Parathyroid adenoma (tissue), 2 donors: ENCODE data around the gene TMEM250.

ENCODE experiments used
- H2AFZ ChIP-seq: fragments of 300-600 bp; sonication (generic); one replicate; pipeline ENCODE4 v1.7.0; 2017; ENCODE audit warnings: antibody characterized with exemption, mild to moderate bottlenecking
- H3K27ac ChIP-seq: fragments of 300-600 bp; sonication (generic); one replicate; pipeline ENCODE4 v1.7.0; 2017
- H3K27me3 ChIP-seq: fragments of 300-600 bp; sonication (generic); one replicate; pipeline ENCODE4 v1.7.0; 2017; ENCODE audit warnings: low read length; ENCODE audit not compliant: control insufficient read depth, insufficient read depth
- H3K36me3 ChIP-seq: fragments of 300-600 bp; sonication (generic); one replicate; pipeline ENCODE4 v1.7.0; 2017; ENCODE audit warnings: low read length; ENCODE audit not compliant: control insufficient read depth, insufficient read depth
- H3K4me1 ChIP-seq: fragments of 300-600 bp; sonication (generic); one replicate; pipeline ENCODE4 v1.7.0; 2017; ENCODE audit warnings: control low read depth
- H3K4me2 ChIP-seq: fragments of 300-600 bp; sonication (generic); one replicate; pipeline ENCODE4 v1.7.0; 2017; ENCODE audit warnings: low read length
- H3K4me3 ChIP-seq: fragments of 300-600 bp; sonication (generic); one replicate; pipeline ENCODE4 v1.7.0; 2017; ENCODE audit warnings: low read depth, low read length
- H3K79me2 ChIP-seq: fragments of 300-600 bp; sonication (generic); one replicate; pipeline ENCODE4 v1.7.0; 2017; ENCODE audit warnings: control low read depth
- H3K9ac ChIP-seq: fragments of 300-600 bp; sonication (generic); one replicate; pipeline ENCODE4 v1.7.0; 2017; ENCODE audit warnings: mild to moderate bottlenecking
- H3K9me3 ChIP-seq: fragments of 300-600 bp; sonication (generic); one replicate; pipeline ENCODE4 v1.7.0; 2017; ENCODE audit warnings: low read length; ENCODE audit not compliant: control insufficient read depth
- TF ChIP-seq, protein P1 (sequence below): fragments of 300-600 bp; sonication (generic); IDR thresholded peaks from one replicate; pipeline ENCODE4 v1.7.0; 2017; ENCODE audit warnings: antibody characterized with exemption, mild to moderate bottlenecking
- donor health status: primary hyperparathyroidism.

Gene TMEM250

DNA sequence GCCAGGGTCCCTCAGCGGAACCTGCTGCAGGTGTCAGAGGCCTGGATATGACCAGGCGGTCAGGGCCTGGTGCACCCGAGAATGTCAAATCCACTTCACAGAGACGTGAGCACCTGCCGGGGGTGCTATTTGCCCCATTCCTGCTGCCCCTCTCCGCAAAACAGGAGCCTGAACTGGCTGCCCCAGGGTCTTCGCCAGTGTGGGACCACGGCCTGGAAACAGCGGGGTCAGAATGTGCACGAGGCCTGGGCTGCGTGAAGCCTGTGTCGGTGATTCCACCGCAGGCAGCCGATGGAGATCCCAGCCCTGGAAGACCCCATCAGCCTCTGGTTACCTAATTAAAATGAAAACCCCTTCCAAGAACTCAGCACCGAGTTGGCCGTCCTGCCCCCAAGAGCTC is 41.2 kb upstream of the TMEM250 start:
- Histone ChIP-seq H3K4me3 (no peak overlapping the region), H3K27ac (no peak overlapping the region), H3K9me3 (no peaks in the 10 kb centered on the region), H3K4me1 (no peaks in the 10 kb centered on the region), H3K79me2 (no peaks in the 10 kb centered on the region), H2AFZ (no peak overlapping the region), H3K36me3 (no peaks in the 10 kb centered on the region), H3K4me2 (no peak overlapping the region), H3K27me3 (no peaks in the 10 kb centered on the region), H3K9ac (no peak overlapping the region)
- TF ChIP-seq, protein P1, sequence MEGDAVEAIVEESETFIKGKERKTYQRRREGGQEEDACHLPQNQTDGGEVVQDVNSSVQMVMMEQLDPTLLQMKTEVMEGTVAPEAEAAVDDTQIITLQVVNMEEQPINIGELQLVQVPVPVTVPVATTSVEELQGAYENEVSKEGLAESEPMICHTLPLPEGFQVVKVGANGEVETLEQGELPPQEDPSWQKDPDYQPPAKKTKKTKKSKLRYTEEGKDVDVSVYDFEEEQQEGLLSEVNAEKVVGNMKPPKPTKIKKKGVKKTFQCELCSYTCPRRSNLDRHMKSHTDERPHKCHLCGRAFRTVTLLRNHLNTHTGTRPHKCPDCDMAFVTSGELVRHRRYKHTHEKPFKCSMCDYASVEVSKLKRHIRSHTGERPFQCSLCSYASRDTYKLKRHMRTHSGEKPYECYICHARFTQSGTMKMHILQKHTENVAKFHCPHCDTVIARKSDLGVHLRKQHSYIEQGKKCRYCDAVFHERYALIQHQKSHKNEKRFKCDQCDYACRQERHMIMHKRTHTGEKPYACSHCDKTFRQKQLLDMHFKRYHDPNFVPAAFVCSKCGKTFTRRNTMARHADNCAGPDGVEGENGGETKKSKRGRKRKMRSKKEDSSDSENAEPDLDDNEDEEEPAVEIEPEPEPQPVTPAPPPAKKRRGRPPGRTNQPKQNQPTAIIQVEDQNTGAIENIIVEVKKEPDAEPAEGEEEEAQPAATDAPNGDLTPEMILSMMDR = no peak

DNA sequence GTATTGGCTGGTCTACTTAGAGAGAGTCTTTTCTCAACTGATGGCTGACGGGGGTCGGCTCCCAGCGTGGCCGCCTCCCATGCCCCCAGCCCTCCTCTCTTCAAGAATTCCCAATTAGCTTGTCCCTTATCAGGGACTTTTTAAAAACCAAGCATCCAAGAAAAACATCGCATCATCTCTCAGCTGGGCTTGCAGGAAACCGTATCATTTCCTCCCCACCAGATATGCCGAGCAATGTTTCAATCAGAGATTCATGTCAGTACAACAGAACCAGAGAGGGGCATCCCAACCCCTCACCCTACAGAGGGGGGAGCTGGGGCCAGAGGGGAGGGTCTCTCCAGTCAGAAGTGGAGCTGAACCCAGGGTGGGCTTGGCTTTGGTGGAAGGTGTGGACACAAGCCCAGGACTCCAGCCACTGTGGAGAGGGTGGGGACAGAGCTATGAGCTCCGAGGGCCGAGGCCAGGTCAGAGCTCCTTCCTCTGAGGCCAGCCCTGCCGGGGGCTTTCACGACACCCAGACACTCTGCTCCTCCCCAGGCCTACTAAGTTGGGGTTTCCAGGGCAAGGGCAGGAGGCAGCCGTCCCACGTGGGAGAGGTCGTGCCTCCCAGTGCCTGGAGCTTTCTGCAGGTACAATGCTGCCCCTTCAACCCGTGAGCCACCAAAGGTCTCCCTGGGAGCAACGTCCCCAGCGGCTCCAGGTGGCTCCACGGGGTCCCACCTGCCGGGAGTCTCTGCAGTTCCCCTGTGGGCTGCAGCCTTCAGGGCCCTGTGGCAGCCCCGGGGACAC is 39.0 kb upstream of the TMEM250 start:
- Histone ChIP-seq H3K27me3 (no peaks in the 10 kb centered on the region), H3K4me3 (no peak overlapping the region)

DNA sequence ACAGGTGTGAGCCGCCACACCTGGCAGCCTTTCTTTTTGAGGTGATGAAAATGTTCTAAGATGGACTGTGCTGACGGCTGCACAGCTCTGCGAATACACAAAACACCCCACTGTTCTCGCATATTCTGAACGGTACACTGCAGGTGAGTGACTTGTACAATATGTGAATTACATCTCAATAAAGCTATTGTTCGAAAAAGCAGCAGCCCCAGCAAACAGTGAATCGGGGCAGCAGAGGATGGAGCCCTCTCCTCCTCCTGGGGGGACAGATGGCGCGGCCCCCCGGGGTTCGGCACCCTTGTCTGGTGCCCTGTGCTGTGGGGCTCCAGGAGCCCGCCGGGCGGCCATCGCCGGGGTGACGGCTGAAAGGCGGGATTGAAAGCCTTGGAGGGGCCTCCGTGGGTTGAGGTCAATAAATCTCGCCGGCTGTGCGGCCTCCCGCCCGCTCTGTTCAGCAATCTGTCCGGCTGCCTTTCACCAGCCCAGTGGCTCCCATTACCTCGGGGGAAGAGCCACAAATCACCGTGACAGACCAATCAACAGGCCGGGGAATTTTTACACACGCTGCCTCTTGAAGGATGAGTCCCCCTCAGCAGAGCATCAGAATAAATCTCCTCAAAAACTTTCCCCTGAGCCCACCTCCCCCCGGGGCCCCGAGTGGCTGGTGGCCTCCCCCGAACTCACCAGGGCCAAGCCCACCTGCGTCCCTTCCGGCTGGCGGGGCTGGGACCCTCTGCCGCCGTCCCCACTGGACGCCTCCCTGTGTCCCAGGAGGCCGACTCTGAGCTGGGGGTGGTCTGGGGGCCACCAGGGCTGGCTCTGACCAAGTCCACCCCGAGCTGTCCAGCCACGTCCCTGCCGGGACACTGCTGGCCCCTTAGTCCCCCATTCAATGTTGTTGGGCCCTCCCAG is 37.8 kb upstream of the TMEM250 start:
- no peaks in the 10 kb centered on the region for H3K79me2 ChIP-seq
- no peaks in the 10 kb centered on the region for H3K4me1 ChIP-seq
- H3K36me3 ChIP-seq = no peaks in the 10 kb centered on the region
- H3K27me3 ChIP-seq = no peaks in the 10 kb centered on the region
- H3K4me3 ChIP-seq = no peak overlapping the region
- H3K9me3 ChIP-seq = no peaks in the 10 kb centered on the region
- no peak overlapping the region for H3K4me2 ChIP-seq
- H3K9ac ChIP-seq = no peak overlapping the region
- H2AFZ ChIP-seq = no peak overlapping the region
- no peak overlapping the region for H3K27ac ChIP-seq
- TF ChIP-seq, protein P1 = no peak

More for the DNA sequence above, 39.0 kb upstream of the TMEM250 start:
- TF ChIP-seq, protein P1 = no peak
- Histone ChIP-seq H2AFZ (no peak overlapping the region), H3K9ac (no peak overlapping the region), H3K79me2 (no peaks in the 10 kb centered on the region), H3K9me3 (no peaks in the 10 kb centered on the region), H3K36me3 (no peaks in the 10 kb centered on the region), H3K4me2 (no peak overlapping the region), H3K4me1 (no peaks in the 10 kb centered on the region), H3K27ac (no peak overlapping the region)

DNA sequence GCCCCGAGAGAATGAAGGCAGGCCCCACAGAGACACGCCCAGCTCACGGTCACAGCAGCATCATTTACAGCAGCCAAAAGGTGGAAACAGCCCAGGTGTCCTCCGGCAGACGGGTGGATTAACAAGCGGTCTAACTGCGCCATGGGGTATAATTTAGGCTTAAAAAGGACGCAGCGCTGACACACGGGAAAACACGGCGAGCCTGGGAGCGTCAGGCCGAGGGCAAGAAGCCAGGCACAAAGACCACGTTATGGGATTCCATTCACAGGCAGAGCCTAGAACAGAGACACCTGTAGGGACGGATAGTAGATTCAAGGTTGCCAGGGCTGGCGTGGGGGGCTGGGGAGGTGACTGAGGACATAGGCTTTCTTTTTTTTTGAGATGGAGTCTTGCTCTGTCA is 36.9 kb upstream of the TMEM250 start:
- Histone ChIP-seq H3K27ac (no peak overlapping the region), H3K36me3 (no peaks in the 10 kb centered on the region), H3K4me2 (no peak overlapping the region), H3K4me3 (no peak overlapping the region), H3K9ac (no peak overlapping the region), H3K79me2 (no peaks in the 10 kb centered on the region), H3K4me1 (no peaks in the 10 kb centered on the region), H3K27me3 (no peaks in the 10 kb centered on the region), H3K9me3 (no peaks in the 10 kb centered on the region), H2AFZ (no peak overlapping the region)
- TF ChIP-seq, protein P1 = no peak
